Measurements from ENCODE around the gene THADA.
A peak's percentile ranks its signal among the peaks of the same experiment; 100 is the strongest.
"Not testable (repeated sequence)": the region's sequence is repeated elsewhere in the genome, so short reads cannot be mapped to it uniquely, and the experiment has no call there.

THADA gene

GRCh38 chr2:43314299-43314927 lies 281.4 kb downstream of the THADA start:
- FAIRE-seq (no peak), DNase-seq (ENCODE audit: insufficient read length, low spot score) (no peak)

- DNase-seq (ENCODE audit: insufficient read length, low spot score) (no peak), FAIRE-seq (no peak)
These were observed 282.2 kb downstream of the THADA start for GRCh38 chr2:43313642-43314017.

- FAIRE-seq (no peak), DNase-seq (ENCODE audit: insufficient read length, low spot score) (no peak)
These were observed 282.8 kb downstream of the THADA start for GRCh38 chr2:43312755-43313641.

DNA sequence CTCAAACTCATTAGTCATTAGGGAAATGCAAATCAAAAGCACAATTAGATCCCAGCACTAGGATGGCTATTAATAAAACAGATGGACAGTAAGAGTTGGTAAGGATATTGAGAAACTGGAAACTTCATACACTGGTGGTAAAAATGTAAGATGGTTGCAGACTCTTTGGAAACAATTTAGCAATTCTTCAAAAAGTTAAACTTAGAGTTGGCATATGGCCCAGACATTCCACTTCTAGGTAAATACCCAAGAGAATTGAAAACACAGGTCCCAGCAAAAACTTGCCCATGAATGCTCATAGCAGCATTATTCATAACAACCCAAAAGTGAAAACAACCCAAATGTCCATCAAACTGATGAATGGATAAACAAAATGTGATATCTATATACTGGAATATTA lies 284.6 kb downstream of the THADA start:
- FAIRE-seq = peak; percentile 40
- no peak for DNase-seq (ENCODE audit: insufficient read length, low spot score)

DNA sequence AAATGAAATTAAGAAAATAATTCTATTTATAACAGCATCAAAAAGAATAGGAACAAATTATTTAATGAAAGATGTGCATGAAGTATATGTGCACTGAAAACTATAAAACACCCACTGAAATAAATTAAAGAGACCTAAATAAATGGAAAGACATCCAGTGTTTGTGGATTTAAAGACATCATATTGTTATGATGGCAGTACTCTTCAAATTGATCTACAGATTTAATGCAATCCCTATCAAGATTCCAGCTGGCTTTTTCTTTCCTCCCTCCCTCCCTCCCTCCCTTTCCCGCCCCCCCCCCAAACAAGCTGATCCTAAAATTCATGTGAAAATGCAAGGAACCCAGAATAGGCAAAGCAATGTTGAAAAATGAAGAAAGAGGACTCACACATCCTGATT lies 285.9 kb downstream of the THADA start:
- no peak for DNase-seq (ENCODE audit: insufficient read length, low spot score)
- no peak for FAIRE-seq

GRCh38 chr2:43307973-43308372 lies 287.9 kb downstream of the THADA start:
- FAIRE-seq (no peak), DNase-seq (ENCODE audit: insufficient read length, low spot score) (no peak)

DNA sequence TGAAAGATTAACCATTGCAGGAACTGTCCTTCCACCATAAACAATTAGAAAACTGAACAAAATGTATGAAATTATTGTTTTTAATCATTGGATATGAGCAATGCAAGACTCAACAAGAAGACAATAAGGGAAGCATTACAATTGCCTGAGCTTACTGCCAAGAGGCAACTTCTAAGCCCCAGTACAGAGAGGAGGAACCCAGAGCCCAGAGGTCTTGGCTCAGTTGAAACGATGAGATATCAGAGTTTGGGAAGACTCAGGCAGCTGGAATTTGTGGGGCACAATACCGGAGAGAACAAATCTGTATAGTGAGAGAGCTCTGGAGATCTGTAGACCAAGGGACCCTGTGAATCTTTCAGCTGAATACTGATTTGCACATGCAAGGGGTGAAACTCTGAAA lies 288.8 kb downstream of the THADA start:
- FAIRE-seq (no peak), DNase-seq (ENCODE audit: insufficient read length, low spot score) (no peak)

DNA sequence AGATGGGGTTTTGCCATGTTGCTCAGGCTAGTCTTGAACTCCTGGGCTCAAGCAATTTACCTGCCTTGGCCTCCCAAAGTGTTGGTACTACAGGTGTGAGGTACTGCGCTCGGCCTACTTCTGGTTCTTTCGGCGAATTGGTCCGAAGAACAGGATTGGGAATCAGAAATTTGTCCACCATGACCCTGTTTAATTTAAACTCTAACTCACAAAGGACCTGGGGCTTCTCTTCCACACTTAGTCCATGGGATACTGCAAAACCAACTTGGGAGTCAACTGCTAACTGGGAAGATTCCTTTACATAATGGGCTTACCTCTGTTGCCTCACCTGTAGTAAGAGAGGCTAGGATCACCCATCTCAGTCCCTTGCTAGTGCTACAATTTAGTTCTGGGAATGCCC lies 289.6 kb downstream of the THADA start:
- DNase-seq (ENCODE audit: insufficient read length, low spot score) (no peak), FAIRE-seq (no peak)

- no peak for FAIRE-seq
- no peak for DNase-seq (ENCODE audit: insufficient read length, low spot score)
These were observed 290.3 kb downstream of the THADA start for GRCh38 chr2:43305517-43305916.

DNA sequence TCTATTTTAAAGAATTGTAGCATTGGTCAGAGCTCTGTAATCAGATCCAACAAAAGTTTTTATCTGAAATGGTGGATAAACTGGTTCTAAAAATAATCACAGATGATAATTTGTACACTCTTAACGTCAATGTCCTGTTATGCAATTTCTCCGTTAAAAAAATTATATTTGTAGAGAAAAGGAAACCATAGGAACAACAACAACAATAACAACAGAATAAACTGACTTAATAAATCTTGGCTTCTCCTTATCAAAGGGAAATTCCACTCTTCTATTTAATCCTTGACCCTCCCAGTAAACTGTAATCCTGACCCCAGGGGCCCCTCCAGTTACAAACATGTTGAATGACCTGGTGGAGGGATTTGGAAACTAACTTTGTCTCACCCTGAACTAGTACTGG lies 290.8 kb downstream of the THADA start:
- FAIRE-seq (no peak), DNase-seq (ENCODE audit: insufficient read length, low spot score) (no peak)

DNA sequence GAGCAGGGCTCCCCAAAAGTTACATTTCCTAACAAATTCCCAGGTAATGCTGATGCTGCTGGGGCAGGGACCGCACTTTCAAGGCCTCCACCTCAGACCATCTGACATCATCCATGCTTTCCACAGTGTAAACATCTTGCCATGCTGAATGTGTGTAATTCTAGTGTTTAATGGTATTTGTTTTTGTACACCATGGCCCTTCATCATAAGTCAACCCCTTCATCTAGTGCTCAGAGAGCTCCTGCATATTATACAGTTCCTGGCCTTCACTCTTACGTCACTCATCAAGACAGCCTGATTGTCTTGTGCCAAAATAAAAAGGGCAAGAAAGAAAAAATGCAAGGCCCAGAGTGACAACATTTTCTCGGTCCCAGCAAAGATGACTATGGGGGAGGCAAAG lies 291.9 kb downstream of the THADA start:
- FAIRE-seq = no peak

GRCh38 chr2:43302961-43303494 lies 292.8 kb downstream of the THADA start:
- FAIRE-seq (no peak), DNase-seq (ENCODE audit: insufficient read length, low spot score) (no peak)

More for the DNA sequence above, 291.9 kb downstream of the THADA start:
- no peak for DNase-seq (ENCODE audit: insufficient read length, low spot score)

DNA sequence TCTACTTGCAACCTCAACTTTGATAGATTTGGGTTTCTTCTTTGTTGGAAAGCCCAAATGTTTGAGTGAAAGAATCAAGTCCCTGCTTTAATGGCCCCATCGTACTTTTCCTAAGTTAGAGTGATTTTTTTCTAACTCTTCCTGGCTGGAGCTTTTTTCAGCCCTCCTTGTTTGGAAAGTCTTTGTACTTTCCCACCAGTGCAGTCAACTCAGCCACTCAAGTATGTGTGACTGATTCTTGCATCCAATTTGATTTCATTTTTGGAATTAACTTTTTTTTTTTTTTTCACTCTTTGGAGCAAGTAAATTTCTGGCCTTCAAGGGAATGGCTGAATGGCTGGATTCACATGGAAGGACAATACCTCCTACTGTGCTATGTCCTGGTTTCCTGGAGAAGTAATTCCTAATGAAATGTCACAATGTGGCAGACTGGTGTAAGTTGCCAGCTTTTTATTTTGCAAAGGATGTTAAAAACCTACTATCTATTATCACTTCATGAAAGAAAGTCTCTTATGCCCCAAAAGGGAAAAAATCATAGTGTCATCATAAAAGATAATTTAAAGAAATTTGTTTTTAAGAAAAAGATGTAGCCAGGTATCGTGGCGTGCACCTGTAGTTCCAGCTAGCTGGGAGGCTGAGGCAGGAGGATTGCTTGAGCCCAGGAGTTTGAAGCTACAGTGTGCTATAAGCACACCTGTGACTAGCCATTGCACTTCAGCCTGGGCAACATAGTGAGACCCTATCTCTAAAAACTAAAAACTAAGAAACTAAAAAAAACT lies 293.5 kb downstream of the THADA start:
- DNase-seq (ENCODE audit: insufficient read length, low spot score) (no peak), FAIRE-seq (no peak)

DNA sequence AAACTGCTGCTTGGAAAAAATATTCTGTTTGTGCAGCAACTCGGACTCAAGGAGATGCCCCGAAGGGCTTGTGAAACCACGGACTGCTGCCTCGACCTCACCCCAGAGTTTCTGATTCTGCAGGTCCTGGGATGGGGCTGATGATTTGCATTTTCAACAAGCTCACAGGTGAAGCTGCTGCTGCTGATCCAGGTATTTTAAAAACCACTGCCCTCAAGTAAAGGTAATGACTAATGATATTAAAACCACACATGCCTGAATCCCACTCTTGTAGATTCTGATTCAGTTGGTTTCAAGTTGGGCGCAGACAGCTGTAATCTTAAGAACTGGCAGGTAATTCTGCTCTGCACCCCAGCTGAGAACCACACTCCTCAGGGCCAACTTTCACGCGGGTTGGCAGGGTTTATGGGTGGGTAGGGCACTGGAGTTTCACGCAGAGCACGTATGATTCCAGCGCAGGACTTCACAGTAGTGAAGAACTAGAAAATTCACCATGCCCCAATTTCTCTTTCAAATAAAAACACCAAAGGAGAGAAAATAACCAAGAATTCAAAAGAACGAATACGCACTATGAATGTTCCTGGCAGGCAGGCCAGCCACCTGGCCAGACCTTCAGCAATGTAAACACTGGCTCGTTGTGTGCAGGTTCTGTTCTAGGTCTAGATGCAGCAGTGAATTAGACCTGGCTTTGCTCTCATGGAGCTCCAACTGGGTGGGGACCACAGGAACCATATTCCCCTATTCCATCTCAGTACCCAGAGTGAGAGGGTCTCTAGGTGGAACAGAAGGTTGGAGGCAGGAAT lies 294.9 kb downstream of the THADA start:
- FAIRE-seq (no peak), DNase-seq (ENCODE audit: insufficient read length, low spot score) (no peak)

DNA sequence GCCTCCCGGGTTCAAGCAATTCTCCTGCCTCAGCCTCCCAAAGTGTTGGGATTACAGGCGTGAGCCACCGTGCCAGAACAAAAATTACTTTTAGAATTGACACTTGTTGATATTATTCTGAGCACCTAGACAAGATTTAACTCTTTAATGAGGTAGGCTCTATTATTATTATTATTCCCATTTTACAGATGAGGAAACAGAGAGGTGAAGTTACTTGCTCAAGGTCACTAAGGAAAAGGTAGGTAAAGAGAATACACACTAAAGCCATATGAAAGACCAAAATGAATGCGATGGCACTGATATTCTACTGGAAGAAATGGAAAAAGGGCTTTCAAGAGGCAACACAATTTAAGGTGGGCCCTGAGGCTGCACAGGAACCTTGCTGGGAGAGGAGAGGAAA lies 295.6 kb downstream of the THADA start:
- no peak for FAIRE-seq
- no peak for DNase-seq (ENCODE audit: insufficient read length, low spot score)

GRCh38 chr2:43298500-43298899 lies 297.3 kb downstream of the THADA start:
- no peak for DNase-seq (ENCODE audit: insufficient read length, low spot score)
- FAIRE-seq = no peak

- not testable (repeated sequence) for FAIRE-seq; DNase-seq (ENCODE audit: insufficient read length, low spot score)
These were observed 298.1 kb downstream of the THADA start for GRCh38 chr2:43297740-43298139.

DNA sequence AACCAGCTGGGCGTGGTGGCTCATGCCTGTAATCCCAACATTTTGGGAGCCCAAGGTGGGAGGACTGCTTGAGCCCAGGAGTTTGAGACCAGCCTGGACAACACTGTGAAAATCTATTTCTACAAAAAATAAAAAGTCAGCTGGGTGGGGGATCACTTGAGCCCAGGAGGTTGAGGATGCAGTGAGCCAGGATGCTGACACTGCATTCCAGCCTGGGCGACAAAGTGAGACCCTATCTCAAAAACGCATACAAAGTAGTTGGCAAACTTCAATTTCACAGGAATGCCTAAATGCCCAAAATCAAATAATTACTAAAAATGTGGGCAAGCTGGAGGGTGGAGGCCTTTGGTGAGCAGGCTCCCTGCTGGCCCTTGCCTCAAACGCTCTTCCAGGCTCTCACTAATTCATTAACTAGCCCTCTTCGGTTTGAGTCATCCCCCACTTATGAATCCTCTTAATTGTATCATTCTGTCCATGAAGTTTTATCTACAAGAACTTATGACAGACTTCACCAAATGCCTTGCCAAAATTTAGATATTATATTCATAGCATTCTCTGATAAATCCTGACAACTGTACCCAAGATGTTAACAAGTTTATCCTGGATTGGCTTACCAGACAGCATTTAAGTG lies 300.8 kb downstream of the THADA start:
- no peak for FAIRE-seq
- peak; percentile 54 for DNase-seq (ENCODE audit: insufficient read length, low spot score)

DNA sequence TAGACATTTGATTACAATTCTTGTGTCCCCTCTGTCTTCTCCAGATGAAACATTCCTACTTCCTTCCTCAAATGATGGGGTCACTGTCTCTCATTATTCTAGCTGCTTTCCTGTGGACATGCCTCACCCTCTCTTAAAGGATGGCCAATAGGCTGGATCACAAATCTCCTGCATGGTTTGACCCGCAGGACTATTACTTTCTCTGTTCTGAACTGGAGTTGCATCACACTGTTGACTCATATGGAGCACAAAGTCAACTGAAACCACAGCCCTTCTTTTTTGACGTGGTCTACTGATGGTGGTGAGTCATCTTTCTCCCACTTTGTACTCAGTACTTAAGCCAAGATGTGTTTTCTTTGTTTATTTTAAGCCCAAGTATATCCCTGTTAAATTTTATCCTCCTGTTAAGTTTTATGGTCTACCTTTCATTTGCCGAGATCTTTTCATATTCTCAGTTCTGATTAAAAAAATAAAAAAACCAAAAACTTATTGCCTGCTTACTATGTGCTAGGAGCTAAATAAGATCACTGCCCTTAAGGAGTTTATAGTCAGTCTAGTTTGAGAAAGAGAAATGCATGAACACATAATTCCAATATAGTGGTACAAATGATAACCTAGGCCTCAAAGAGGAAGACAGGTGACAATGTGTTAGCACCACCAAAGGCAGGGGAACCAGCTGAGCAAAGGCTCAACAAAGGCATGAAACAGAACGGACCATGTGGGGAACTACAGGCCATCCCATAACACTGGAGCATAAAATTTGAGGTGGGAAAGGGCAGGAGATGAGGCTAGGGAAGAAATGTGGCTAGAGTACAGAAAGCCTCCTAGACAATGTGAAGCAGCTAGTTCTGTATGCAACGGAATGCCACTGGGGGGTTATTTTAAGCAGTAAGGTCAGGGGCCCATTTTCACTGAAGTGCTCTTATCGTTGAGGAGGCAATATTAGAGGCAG lies 301.8 kb downstream of the THADA start:
- FAIRE-seq = peak; percentile 89
- DNase-seq (ENCODE audit: insufficient read length, low spot score) = peak; percentile 77
